Activated T-cell treated with anti-CD3 and anti-CD28 coated beads, Interleukin-2, amount 50 U/mL, for 24 hours (primary cell): Measurements from ENCODE around the gene MCUR1.
"Not testable (repeated sequence)": the region's sequence is repeated elsewhere in the genome, so short reads cannot be mapped to it uniquely, and the experiment has no call there.

Experiments used
- DNase-seq: peaks from one replicate; pipeline ENCODE4 v3.0.0-alpha.2; 2020
- H3K27ac Mint-ChIP-seq: 2 replicates; pipeline ENCODE4 v1.8.0; 2020; ENCODE audit warnings: mild to moderate bottlenecking, mixed read lengths
- H3K27me3 Mint-ChIP-seq: 2 replicates; pipeline ENCODE4 v1.8.0; 2020; ENCODE audit warnings: mixed read lengths
- H3K36me3 Mint-ChIP-seq: 2 replicates; pipeline ENCODE4 v1.8.0; 2020; ENCODE audit warnings: low read depth, mixed read lengths
- H3K4me1 Mint-ChIP-seq: 2 replicates; pipeline ENCODE4 v1.8.0; 2020; ENCODE audit warnings: low read depth, mixed read lengths
- H3K4me3 Mint-ChIP-seq: 2 replicates; pipeline ENCODE4 v1.8.0; 2020; ENCODE audit warnings: mild to moderate bottlenecking, moderate library complexity, mixed read lengths
- H3K9me3 Mint-ChIP-seq: 2 replicates; pipeline ENCODE4 v1.8.0; 2020; ENCODE audit warnings: mixed read lengths

The MCUR1 gene

DNA sequence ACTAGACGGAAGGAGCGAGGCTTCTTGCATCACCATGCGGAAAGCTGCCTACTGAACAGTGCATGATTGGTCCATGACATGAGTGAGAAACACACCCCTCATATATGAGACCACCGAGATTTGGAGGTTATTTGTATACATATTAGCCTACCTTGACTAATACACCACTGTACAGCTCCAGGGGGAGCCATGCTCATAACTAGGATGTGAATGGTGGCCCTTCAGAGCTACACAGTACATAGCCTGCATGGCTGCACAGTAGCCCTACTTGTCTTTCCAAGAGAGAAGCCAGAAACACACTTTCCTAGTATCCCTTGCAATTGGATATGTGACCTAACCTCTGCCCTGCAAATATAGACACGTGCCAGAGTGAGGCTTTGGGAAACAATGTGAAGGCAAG lies 21.8 kb upstream of the MCUR1 start:
- Mint-ChIP-seq H3K27me3 (no peaks in the 10 kb centered on the region), H3K4me1 (peaks cover under 1% of the 10 kb centered on the region), H3K27ac (no peak overlapping the region), H3K4me3 (no peak overlapping the region), H3K9me3 (no peaks in the 10 kb centered on the region), H3K36me3 (no peaks in the 10 kb centered on the region)
- no peak for DNase-seq

DNA sequence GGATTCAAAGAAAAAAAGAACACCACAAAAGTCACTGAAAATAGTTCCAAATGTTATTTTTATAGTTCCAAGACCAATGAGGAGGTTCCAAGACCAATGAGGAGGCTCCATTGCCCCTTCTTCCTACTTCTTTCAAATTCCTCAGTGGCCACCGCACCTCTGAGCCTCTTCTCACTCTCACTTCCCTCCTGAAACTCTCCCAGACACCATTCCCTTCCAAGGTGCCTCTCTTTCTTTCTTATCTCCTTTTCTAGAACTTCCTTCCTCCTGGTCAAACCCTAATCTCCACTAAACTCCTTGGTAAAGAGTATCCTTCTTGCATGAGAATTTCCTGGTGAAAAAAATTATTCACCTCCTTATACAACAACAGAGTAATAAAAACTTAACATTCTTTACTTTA lies 20.4 kb upstream of the MCUR1 start:
- no peaks in the 10 kb centered on the region for H3K36me3 Mint-ChIP-seq
- H3K9me3 Mint-ChIP-seq, result no peaks in the 10 kb centered on the region
- H3K27me3 Mint-ChIP-seq, result no peaks in the 10 kb centered on the region
- H3K4me1 Mint-ChIP-seq, result no peaks in the 10 kb centered on the region
- no peak for DNase-seq
- no peak overlapping the region for H3K4me3 Mint-ChIP-seq
- H3K27ac Mint-ChIP-seq, result no peak overlapping the region

DNA sequence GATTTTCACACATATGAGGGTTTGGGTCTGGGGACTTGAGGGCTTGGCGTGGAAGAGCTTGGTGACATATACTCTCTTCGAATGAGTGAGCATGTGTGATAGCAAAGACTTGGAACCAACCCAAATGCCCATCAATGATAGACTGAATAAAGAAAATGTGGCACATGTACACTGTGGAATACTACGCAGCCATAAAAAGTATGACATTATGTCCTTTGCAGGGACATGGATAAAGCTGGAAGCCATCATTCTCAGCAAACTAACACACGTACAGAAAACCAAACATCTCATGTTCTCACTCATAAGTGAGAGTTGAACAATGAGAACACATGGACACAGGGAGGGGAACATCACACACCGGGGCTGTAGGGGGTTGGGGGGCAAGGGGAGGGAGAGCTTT lies 19.7 kb upstream of the MCUR1 start:
- H3K9me3 Mint-ChIP-seq, H3K27me3 Mint-ChIP-seq, H3K27ac Mint-ChIP-seq, H3K4me3 Mint-ChIP-seq, DNase-seq, H3K36me3 Mint-ChIP-seq, H3K4me1 Mint-ChIP-seq: not testable (repeated sequence)

DNA sequence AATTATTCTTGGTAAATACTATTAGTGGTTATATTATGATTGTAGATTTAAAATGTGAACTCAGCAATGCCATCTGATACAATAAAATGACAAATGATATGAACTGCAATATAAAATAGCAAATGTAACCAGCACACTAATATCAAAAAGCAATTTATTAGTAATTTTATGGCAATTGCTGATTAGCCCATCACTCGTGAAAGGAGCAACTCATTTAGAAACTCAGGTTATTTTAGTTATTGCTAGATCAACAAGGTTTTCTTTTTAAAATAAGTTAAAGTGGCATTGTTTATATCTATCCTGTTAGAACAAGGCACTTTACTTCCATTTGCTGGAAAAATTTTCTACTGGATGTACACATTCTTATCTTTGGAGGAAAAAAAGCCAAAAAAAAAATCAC lies 18.4 kb upstream of the MCUR1 start:
- no peak for DNase-seq
- Mint-ChIP-seq H3K4me3 (no peak overlapping the region), H3K4me1 (no peaks in the 10 kb centered on the region), H3K27me3 (no peaks in the 10 kb centered on the region), H3K27ac (no peak overlapping the region), H3K36me3 (no peaks in the 10 kb centered on the region), H3K9me3 (no peaks in the 10 kb centered on the region)

DNA sequence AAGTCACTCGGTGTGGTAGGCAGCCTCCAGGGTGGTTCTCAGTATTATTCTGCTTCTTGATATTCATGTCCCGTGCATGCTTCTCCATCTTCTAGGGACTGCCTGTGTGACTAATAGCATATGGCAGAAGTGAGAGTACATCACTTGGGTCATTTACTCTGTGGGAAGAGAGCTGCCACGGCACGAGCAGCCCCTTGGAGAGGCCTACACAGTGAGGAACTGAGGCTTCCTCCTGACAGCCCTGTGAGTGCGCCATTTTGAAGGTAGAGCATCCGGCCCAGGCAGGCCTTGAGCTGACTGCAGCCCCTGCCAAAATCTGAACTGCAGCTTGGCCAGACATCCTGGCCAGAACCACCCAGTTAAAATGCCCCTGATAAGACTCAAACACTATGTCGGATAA lies 17.3 kb upstream of the MCUR1 start:
- Mint-ChIP-seq H3K27me3 (no peaks in the 10 kb centered on the region), H3K4me3 (no peak overlapping the region), H3K9me3 (no peaks in the 10 kb centered on the region), H3K27ac (no peak overlapping the region), H3K36me3 (no peaks in the 10 kb centered on the region), H3K4me1 (no peaks in the 10 kb centered on the region)
- DNase-seq, result no peak

DNA sequence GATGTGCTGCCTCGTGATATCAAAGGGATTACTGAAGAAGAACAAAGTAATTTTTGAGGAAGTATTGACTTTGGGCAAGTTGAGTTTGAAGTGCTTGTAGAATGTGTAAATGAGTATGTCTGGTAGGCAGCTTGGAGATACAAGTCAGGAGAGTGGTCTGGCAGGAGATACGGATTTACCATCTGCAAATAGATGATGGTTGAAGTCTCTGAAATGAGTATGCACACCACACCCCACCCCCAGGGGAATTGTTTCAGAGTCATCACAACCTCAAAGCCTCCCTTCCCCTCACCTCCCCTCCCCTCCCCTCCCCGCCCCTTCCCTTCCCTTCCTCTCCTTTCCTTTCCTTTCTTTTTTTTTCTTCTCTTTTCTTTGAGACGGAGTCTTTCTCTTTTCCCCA lies 16.4 kb upstream of the MCUR1 start:
- DNase-seq, result no peak

DNA sequence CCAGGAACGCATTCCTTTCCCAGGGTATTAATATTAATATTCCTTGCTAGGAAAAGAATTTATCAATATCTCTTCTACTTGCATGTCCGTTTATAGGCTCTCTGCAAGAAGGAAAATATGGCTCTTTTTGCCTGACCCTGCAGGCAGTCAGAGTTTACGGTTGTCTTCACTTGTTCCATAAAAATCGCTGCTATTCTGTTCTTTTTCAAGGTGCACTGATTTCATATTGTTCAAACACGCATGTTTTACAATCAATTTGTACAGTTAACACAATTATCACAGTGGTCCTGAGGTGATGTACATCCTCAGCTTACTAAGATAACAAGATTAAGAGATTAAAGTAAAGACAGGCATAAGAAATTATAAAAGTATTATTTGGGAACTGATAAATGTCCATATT lies 15.1 kb upstream of the MCUR1 start:
- not testable (repeated sequence) for H3K4me1 Mint-ChIP-seq, DNase-seq, H3K9me3 Mint-ChIP-seq, H3K4me3 Mint-ChIP-seq, H3K36me3 Mint-ChIP-seq, H3K27me3 Mint-ChIP-seq, H3K27ac Mint-ChIP-seq

More for the DNA sequence above, 16.4 kb upstream of the MCUR1 start:
- H3K27me3 Mint-ChIP-seq, result no peaks in the 10 kb centered on the region
- H3K36me3 Mint-ChIP-seq, result no peaks in the 10 kb centered on the region
- H3K4me1 Mint-ChIP-seq, result no peaks in the 10 kb centered on the region
- no peaks in the 10 kb centered on the region for H3K9me3 Mint-ChIP-seq
- no peak overlapping the region for H3K4me3 Mint-ChIP-seq
- H3K27ac Mint-ChIP-seq, result no peak overlapping the region

DNA sequence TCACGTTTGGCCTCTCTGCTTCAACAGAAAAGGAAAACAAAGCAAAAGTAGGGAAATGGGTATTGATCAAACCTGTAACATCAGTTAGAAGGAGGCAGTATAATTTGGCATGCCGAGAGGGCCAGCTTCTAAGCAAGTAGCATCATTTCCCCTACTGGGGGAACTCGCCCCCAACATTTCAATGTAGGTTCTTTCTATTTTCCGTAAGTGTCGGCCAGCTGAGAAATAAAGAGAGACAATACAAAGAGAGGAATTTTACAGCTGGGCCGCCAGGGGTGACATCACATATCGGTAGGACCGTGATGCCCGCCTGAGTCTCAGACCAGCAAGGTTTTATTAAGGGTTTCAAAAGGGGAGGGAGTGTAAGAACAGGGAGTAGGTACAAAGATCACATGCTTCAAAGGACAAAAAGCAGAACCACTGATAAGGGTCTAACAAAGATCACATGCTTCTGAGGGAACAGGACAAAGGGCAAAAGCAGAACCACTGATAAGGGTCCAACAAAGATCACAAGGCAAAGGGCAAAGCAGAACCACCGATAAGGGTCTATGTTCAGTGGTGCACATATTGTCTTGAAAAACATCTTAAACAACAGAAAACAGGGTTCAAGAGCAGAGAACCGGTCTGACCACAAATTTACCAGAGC lies 14.4 kb upstream of the MCUR1 start:
- not testable (repeated sequence) for H3K4me1 Mint-ChIP-seq, H3K4me3 Mint-ChIP-seq, H3K27ac Mint-ChIP-seq, H3K9me3 Mint-ChIP-seq, DNase-seq, H3K27me3 Mint-ChIP-seq, H3K36me3 Mint-ChIP-seq

DNA sequence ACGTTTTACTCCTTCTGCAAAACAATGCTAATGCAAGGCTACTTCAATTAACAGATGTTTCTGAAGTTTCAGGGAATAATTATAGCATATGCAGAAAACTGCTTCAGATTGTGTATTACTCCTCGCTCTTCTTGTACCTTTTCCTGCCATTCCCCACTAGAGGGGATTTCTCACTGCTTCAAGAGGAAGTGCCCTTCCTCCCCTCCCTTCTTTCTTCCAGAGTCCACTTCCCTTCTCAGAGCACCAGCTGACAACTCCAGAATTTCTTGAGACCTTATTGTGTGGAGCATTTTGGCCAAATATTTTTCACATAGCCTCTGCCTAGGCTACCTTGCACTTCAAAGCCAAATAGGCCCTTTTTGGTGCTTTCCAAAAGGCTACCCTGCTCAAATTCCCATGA lies 12.7 kb upstream of the MCUR1 start:
- Mint-ChIP-seq H3K9me3 (no peaks in the 10 kb centered on the region), H3K36me3 (no peaks in the 10 kb centered on the region), H3K4me1 (no peaks in the 10 kb centered on the region), H3K27me3 (no peaks in the 10 kb centered on the region), H3K4me3 (no peak overlapping the region), H3K27ac (no peak overlapping the region)
- DNase-seq, result no peak

DNA sequence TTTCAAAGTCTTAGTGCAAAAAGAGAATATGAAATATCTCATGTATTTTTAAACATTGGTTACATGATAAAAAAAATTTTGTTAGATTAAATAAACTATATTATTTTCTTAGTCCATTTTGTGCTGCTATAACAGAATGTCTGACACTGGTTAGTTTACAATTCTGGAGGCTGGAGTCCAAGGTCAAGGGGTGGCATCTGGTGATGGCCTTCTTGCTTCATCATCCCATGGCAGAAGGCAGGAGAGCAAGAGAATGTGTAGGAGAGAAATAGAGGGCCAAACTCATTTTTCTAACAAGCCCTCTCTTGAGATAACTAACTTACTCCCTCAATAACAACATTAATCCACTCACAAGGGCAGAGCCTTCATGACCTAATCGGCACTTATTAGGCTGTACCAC lies 11.5 kb upstream of the MCUR1 start:
- no peaks in the 10 kb centered on the region for H3K4me1 Mint-ChIP-seq
- no peaks in the 10 kb centered on the region for H3K27me3 Mint-ChIP-seq
- no peak overlapping the region for H3K27ac Mint-ChIP-seq
- no peaks in the 10 kb centered on the region for H3K9me3 Mint-ChIP-seq
- no peaks in the 10 kb centered on the region for H3K36me3 Mint-ChIP-seq
- H3K4me3 Mint-ChIP-seq, result no peak overlapping the region
- DNase-seq, result no peak

DNA sequence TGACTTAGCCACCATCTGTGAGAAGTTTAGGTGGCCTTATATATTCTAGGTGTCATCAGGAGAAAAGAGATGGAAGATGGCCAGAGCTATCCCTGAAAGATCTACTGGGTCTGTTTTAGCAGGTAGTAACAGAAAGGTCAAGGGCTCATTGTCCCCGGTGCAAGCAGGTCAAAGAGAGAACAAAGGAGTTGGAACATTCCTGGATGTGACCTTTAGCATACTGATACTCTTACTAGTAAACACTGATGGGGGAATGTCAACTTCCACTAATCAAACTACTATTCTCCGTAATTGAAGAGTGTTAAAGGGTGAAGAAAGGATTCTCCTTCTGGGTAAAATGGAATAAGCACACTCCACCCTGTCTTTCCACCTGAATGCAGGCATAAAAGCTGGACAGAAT lies 4.0 kb upstream of the MCUR1 start:
- Mint-ChIP-seq H3K36me3 (peaks cover 3% of the 10 kb centered on the region), H3K4me3 (no peak overlapping the region), H3K4me1 (peaks cover 11% of the 10 kb centered on the region), H3K27me3 (no peaks in the 10 kb centered on the region), H3K27ac (no peak overlapping the region), H3K9me3 (no peaks in the 10 kb centered on the region)
- no peak for DNase-seq

DNA sequence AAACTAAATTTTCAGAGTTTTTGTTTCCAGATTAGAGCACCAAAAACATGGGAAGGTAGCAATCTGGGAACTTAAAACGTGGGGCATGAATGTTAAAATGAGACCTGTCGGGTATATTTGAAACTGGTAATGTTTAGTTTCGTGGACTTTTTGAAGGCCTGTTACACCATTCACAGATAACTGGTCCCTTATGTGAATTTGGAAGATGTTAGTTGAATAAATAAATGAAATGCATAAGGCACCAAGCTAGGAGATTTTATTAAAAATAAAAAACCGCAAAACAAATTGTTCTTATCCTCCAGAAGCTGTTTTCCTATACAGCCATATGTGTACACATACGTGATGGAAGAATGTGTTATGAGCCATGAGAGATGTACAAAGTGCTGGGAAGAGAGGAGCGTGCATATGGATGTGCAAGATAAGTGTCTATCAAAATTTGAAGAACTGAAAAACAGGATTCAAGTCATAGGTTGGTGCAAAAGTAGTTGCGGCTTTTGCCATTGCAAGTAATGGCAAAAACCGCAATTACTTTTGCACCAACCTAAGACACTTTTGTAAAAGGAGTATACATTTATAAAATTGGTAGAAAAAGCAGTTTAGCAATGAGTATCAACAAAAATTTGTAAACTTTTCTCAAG lies 700 bp upstream of the MCUR1 start:
- DNase-seq, result no peak
- H3K4me1 Mint-ChIP-seq, result peaks cover 32% of the 10 kb centered on the region
- peak overlapping the region; percentile 79 for H3K4me3 Mint-ChIP-seq
- no peaks in the 10 kb centered on the region for H3K27me3 Mint-ChIP-seq
- no peaks in the 10 kb centered on the region for H3K9me3 Mint-ChIP-seq
- H3K36me3 Mint-ChIP-seq, result peaks cover 16% of the 10 kb centered on the region
- H3K27ac Mint-ChIP-seq, result peak overlapping the region; percentile 93

DNA sequence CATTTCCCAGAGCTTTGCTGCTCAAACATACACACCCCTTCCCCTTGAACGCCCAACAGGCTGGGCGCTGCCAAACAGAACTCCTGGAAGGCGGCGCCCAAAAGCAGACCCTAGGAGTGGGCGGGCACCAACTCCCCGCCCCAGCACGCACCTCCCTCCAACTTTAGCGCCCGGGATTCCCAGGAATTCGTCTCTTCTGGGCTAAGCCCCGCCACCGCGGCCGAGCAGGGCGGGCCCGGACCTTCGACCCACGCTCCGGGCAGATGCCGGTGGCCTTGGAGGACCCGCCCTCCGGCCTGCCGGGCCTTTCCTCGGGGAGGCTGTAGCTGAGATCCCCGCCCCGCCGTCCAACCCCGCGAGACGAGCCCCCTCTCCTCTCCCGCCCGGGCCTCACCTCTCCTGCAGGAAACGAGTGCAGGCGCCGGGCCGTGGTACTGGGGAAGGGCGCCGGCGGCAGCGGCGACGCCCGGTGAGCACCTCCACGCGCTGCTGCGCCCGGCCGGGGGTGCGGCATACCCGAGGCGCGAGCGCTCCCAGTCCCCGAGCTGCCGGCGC lies 659 bp downstream of the MCUR1 start:
- Mint-ChIP-seq H3K4me3 (peak overlapping the region; percentile 91), H3K27ac (peak overlapping the region; percentile 92), H3K36me3 (peaks cover 27% of the 10 kb centered on the region), H3K9me3 (no peaks in the 10 kb centered on the region), H3K27me3 (no peaks in the 10 kb centered on the region), H3K4me1 (peaks cover 32% of the 10 kb centered on the region)
- DNase-seq, result no peak

DNA sequence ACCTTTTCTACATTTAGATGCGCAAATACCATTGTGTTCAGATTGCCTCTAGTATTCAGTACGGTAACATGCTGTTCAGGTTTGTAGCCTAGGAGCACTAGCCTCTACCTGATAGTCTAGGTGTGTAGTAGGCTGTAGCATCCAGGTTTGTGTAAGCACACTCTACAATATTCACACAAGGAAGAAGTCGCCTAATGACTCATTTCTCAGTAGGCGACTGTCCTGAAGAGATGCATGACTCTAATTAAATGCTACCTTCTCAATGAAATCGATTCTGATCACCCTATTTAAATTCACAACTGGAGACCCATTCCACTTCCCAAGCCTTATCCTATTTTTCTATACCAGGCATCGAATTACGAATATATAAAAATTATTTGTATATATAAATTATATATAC lies 1.3 kb downstream of the MCUR1 start:
- no peaks in the 10 kb centered on the region for H3K9me3 Mint-ChIP-seq
- H3K4me1 Mint-ChIP-seq, result peaks cover 36% of the 10 kb centered on the region
- H3K36me3 Mint-ChIP-seq, result peaks cover 32% of the 10 kb centered on the region
- no peak for DNase-seq
- peak overlapping the region; percentile 58 for H3K27ac Mint-ChIP-seq
- H3K27me3 Mint-ChIP-seq, result no peaks in the 10 kb centered on the region
- peak overlapping the region; percentile 91 for H3K4me3 Mint-ChIP-seq

DNA sequence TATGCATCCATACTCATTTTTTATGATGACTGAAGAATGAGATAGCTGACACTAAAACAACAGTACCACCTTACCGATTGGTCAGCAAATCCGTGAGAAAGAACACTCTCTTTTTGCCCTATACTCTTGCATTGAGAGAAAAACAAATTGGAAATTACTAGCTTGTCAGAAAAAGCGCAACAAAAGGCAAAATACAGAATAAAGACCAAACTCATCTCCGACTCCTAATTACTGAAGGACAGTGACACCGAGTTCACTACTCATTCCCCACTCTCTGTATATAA lies 2.1 kb downstream of the MCUR1 start:
- Mint-ChIP-seq H3K36me3 (peaks cover 38% of the 10 kb centered on the region), H3K4me3 (peak overlapping the region; percentile 91), H3K27ac (no peak overlapping the region), H3K9me3 (no peaks in the 10 kb centered on the region), H3K27me3 (no peaks in the 10 kb centered on the region), H3K4me1 (peaks cover 39% of the 10 kb centered on the region)
- DNase-seq, result no peak
